Eye (tissue), 1 donor: ENCODE measurements around the gene DMBT1.
"Not testable (repeated sequence)": the region's sequence is repeated elsewhere in the genome, so short reads cannot be mapped to it uniquely, and the experiment has no call there.

ENCODE experiments used
- DNase-seq: peaks from one replicate; pipeline ENCODE4 v3.0.0-alpha.2; 2015

DMBT1 gene

DNA sequence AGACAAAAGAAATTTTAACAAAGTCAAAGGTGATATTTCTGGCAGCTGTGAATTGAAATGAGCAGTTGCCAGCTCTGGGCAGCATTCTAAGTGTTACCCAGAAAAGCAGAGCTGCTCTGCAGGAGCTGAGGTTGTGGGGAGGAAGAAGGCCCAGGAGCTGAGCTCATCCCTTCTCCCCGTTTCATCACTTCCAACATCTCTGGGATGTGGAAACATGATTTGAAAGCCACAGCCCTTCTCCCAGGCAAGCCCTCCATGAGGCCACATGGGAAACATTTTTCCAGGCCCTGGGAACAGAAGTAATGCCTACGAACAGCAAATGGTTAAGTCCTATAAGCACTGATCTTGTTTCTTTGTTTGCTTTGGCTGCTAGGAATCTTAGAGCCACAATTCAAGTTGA is 10.9 kb upstream of the DMBT1 start:
- DNase-seq, result no peak

- no peak for DNase-seq
Observed at GRCh38 chr10:122550427-122550826, 10.1 kb upstream of the DMBT1 start.

DNA sequence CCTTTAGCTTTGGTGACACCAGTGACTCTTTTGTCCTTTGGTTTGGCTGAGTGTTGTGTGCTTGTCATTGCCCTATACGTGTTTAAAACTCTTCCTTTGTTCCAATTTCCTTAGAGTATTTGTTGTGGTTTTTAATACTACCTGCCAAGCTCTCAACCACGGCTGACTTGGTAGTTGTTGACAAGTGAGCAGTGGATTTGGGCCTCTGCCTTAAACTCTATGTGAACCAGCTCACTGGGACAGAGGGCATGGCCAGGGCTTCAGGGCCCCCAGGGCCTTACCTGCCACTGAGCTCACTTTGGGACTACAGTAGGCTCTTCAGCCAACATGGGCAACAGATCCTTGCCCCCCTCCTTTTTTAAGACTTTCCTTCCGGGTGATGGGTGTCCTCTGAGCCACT is 9.6 kb upstream of the DMBT1 start:
- no peak for DNase-seq

- no peak for DNase-seq
Observed at GRCh38 chr10:122551450-122551849, 9.1 kb upstream of the DMBT1 start.

DNA sequence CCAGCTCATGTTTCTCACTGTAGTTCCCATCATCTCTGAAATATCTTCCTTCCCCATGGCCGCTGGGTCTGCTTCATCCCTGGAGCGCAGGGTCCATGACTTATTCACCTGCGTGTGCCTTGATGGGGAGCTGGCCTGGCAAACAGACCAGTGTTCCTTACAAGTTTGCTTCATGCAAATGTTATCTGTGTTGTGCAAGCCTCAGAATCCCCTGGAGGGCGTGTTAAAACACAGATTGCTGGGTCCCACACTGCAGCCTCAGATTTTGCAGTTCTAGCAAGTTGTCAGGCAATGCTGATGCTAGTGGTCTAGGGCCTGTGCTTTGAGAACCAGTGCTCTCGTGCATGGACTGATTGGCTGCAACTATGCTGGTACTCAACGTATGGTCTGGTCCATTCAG is 7.2 kb upstream of the DMBT1 start:
- DNase-seq, result no peak

DNA sequence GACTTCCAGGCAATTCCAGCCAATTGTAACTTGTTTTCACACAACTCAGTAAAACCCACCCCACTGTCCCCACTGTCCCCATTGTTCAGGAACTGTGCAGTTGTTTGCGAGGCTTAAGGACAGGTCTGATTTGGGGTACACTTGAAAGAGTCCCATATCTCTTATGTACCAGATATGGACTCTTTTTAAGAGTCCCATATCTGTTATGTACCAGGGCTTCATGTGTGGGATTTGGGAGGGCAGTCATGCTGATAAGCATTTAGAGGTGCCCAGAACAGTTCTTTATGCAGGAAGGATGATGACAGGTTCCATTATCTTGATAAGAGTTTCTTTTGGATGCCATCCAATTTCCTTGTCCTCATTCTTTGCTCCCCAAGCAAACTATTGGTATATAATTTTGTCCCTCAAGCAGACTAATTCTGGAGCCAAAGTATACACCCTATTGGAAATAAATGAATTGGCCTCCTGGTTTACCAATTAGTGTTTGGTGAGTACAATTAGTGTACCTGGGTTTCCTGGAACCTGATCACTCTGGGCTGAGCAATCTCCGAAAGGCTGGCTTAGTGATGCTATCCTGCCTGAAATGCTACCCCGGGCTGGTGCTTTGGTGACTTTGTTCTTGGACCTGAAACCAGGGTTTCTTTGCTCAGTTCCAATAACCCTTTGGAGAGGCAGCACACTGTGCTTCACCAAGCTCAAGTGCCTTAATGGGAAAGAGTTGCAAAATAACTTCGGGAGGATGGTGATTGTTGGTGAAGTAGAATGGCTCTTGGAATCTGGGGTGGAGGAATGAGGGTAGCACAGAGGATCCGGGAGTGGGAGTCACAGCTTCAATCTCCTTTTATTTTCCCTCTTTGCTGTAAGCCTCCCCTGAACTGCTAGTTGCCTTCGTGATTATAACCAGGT is 6.2 kb upstream of the DMBT1 start:
- no peak for DNase-seq

DNA sequence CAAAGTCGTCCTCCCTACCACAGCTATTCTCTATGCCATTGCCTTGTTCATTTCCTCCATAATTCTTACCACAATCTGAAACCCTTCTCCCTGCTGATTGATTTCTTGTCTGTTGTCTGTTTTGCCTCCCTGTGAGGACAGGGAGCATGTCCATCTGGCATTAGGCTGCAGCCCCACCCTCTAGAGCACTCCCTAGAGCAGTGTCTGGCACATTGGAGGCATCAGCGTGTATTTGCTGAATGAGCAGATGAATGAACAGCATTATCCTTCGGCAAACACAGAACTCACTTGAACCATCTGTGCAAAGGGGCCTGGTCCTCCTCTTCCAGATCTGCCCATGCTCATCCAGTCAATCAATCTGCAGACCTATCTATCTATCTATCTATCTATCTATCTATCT is 5.1 kb upstream of the DMBT1 start:
- no peak for DNase-seq

DNA sequence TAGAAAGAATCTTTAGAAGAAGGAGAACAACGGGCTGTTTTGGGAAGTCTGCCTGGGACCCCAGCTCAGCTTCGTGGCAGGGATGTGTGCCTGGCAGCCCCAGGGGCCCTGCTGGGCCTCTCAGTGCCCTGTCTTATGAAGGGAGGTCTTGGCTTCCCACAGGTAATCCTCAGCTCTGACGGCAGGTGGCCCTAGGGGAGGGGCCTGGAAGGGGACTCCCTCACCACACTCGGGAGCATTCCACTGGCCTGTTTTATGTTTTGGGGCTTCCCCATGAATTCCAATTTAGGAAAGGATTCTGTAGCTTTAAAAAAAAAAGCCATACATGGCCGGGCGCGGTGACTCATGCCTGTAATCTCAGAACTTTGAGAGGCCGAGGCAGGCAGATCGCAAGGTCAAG is 3.0 kb upstream of the DMBT1 start:
- DNase-seq, result no peak

DNA sequence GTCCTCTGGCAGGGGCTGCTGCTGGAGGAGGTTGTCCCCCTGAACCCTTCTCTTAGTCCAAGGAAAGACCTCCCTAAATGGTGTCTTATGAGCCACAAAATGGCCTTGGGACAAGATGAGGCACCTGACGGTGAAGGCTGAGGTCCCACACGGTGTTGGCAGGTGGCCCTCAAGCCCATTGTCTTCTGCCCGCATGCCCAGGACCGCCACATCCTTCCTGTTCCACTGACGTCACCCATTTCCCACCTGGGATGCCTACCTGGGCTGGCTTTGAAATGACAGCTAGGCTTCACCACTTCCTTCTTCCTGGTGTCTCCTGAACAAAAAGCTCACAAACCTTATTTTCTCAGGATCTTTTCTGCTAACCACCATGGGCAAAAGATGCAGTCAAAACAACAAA is 2.1 kb upstream of the DMBT1 start:
- DNase-seq, result no peak

- DNase-seq, result no peak
Observed at GRCh38 chr10:122559228-122559627, 1.3 kb upstream of the DMBT1 start.

DNA sequence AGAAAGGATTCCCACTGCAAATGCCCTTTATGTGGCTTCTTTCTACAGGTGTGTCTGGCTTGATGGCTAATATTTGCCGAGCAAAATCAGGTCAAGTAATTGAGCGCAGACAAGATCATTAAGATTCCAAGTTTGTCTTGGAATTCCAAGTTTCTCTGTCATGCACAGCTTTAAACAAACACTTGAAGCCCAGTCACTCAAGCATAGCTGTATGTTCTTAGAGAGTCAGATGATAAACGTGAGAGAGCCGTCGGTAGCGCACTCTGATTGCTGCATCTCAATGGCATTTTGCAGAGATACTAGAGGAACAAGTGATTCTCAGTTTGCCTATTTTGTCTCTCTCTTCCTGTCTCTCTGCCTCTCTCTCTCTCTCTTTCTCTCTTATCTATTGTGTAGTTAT is 658 bp downstream of the DMBT1 start:
- no peak for DNase-seq

DNA sequence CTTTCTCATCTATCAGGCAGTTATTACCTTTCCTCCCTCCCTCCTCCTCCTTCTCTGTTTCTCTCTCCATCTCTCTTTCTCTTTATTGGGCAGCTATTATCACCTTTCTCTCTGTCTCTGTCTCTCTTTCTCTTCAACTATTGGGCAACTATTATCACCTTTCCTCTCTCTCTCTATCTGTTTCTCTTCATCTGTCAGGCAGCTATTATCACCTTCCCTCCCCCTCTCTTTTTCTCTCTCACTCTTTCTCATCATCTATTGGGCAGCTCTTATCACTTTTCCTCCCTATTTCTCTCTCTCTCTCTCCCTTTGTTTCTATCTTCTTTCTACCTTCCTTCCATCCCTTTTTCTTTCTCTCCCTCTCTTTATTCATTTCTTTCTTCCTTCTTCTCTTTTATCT is 1.2 kb downstream of the DMBT1 start:
- DNase-seq, result no peak

- DNase-seq, result no peak
Observed at GRCh38 chr10:122564980-122565379, 4.4 kb downstream of the DMBT1 start.

DNA sequence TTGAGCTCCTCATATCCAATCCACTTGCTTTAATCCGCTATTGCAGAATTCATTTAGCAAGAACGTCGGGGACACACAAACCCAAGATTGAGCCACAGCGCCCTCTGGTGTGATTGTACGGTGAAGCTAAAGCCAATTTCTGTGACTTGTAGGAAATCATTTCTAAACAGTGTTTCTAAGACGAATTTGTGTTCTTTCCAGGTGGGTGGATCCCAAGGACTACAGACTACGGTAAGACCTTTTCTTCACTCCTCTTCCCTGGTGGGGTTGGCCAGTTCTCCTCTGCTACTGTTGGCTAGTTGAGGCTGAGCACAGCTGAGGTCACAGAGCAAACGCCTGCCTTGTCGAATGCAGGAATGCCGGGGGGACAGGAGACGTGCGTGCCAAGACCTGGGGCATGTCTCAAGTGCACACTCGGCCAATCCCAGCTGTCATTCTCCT is 5.2 kb downstream of the DMBT1 start:
- peak; percentile 96 for DNase-seq

- no peak for DNase-seq
Observed at GRCh38 chr10:122566632-122567031, 6.1 kb downstream of the DMBT1 start.

- DNase-seq, result no peak
Observed at GRCh38 chr10:122567056-122567660, 6.6 kb downstream of the DMBT1 start.

- no peak for DNase-seq
Observed at GRCh38 chr10:122568551-122568950, 8.0 kb downstream of the DMBT1 start.

- DNase-seq, result no peak
Observed at GRCh38 chr10:122570920-122571319, 10.4 kb downstream of the DMBT1 start.

DNA sequence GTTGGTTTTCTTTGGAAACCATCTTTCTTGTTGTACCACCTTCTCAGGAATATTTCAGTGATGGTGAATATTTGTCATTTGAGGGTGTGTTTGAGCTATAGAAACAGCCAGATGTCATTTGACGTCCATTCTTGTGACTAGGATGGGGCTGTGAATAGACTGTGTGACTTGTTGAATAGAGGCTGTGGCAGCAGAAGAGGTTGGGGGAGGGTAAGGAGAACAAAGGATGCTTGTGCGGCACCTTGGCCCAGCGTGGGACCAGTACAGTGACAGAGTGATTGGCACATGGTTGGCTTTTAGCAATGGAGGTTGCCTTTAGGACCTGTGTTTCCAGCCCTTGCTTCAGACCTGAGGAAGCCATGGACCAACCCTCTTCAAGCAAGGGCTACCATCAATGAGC is 11.3 kb downstream of the DMBT1 start:
- DNase-seq, result no peak

GRCh38 chr10:122575776-122576175 is 15.2 kb downstream of the DMBT1 start:
- DNase-seq, result no peak

- DNase-seq, result no peak
Observed at GRCh38 chr10:122576291-122576690, 15.7 kb downstream of the DMBT1 start.

DNA sequence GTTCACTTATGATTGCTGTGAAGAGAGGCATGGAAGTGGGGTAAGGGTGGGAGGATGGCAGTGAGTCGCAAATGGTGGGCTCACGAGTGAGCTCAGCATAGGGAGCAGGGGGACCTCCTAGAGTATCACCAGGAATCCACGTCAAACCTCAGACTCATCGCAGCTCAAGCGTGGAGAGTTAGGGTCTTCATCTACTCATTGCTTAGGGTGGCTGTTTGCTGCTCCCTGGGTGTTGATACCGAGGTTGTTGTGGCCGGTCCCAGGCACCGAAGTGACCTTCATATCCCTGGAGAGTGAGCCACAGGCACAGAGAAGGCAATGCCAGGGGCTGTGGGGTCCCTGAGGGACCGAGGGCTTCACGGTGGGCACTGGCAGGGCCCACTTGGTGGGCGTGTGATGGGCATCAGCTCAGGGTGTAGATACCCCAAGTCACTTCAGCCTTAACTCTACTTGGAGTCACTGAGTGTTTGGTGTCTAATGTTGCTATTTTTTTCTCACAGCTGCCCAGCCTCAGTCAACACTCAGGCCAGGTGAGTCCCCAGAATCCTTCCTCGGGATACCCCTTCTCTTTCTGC is 16.8 kb downstream of the DMBT1 start:
- no peak for DNase-seq

GRCh38 chr10:122586070-122586469 is 25.5 kb downstream of the DMBT1 start:
- DNase-seq, result not testable (repeated sequence)

DNA sequence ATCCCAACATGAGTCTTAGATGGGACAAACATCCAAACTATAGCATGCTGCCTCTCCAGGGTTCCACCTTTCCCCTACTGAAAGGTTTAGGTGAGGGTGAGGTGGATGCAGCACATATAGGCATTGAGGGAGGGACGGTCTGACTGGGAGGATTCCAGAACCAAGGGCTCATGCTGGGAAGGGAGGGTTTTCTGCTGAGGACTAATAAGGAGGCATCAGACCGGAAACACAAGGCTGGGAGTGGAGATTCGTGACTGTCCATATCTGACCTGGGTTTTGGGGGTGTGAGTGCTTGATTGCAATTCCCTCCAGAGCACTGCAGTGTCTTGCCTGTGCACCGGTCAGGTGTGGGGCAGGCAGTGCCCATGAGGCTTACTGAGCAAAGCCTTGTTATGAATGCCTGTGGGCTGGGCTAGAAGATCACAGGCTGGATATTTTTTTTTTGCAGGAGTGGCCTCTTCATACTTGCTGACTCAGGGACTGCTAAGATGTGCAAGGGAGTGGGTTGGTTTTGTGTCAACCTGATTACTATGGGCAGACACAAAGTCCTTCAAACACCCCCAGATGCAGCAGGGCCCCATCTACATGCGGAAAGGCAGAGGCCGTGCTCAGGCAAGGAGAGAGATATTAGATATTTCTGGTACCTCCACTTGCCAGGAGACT is 26.7 kb downstream of the DMBT1 start:
- DNase-seq, result no peak
